Measurements from ENCODE around the gene GCK.
A peak's percentile ranks its signal among the peaks of the same experiment; 100 is the strongest.

Gene GCK

GRCh38 chr7:44225566-44226395, 36.5 kb upstream of the GCK start:
- no peak for DNase-seq (ENCODE audit: low spot score in 2 of 2)
- Mint-ChIP-seq H3K9me3 (no peaks in the 10 kb centered on the region), H3K4me1 (no peaks in the 10 kb centered on the region), H3K27ac (peak overlapping the region; percentile 54), H3K4me3 (no peak overlapping the region), H3K36me3 (no peaks in the 10 kb centered on the region)
- ATAC-seq = no peak

- Mint-ChIP-seq H3K4me1 (no peaks in the 10 kb centered on the region), H3K27ac (no peak overlapping the region), H3K9me3 (no peaks in the 10 kb centered on the region), H3K4me3 (no peak overlapping the region), H3K36me3 (no peaks in the 10 kb centered on the region)
- DNase-seq (ENCODE audit: low spot score in 2 of 2) (no peak), ATAC-seq (no peak)
Measured at GRCh38 chr7:44224974-44225565, 35.8 kb upstream of the GCK start.

- DNase-seq (ENCODE audit: low spot score in 2 of 2) (no peak), ATAC-seq (no peak)
- Mint-ChIP-seq H3K36me3 (no peaks in the 10 kb centered on the region), H3K9me3 (no peaks in the 10 kb centered on the region), H3K4me3 (no peak overlapping the region), H3K4me1 (no peaks in the 10 kb centered on the region), H3K27ac (no peak overlapping the region)
Measured at GRCh38 chr7:44224080-44224973, 35.1 kb upstream of the GCK start.

GRCh38 chr7:44223362-44224079, 34.3 kb upstream of the GCK start:
- no peak overlapping the region for H3K27ac Mint-ChIP-seq
- DNase-seq (ENCODE audit: low spot score in 2 of 2) = no peak
- H3K36me3 Mint-ChIP-seq = no peaks in the 10 kb centered on the region
- no peak overlapping the region for H3K4me3 Mint-ChIP-seq
- no peak for ATAC-seq
- H3K4me1 Mint-ChIP-seq = no peaks in the 10 kb centered on the region
- H3K9me3 Mint-ChIP-seq = no peaks in the 10 kb centered on the region

GRCh38 chr7:44222776-44223261, 33.6 kb upstream of the GCK start:
- Mint-ChIP-seq H3K4me1 (no peaks in the 10 kb centered on the region), H3K27ac (no peak overlapping the region), H3K9me3 (no peaks in the 10 kb centered on the region), H3K36me3 (no peaks in the 10 kb centered on the region), H3K4me3 (no peak overlapping the region)
- ATAC-seq (no peak), DNase-seq (ENCODE audit: low spot score in 2 of 2) (no peak)

GRCh38 chr7:44222074-44222473, 32.8 kb upstream of the GCK start:
- no peak overlapping the region for H3K27ac Mint-ChIP-seq
- no peak for ATAC-seq
- DNase-seq (ENCODE audit: low spot score in 2 of 2) = no peak
- H3K4me3 Mint-ChIP-seq = no peak overlapping the region
- H3K4me1 Mint-ChIP-seq = no peaks in the 10 kb centered on the region
- H3K36me3 Mint-ChIP-seq = no peaks in the 10 kb centered on the region
- H3K9me3 Mint-ChIP-seq = no peaks in the 10 kb centered on the region

- no peaks in the 10 kb centered on the region for H3K9me3 Mint-ChIP-seq
- H3K4me3 Mint-ChIP-seq = no peak overlapping the region
- no peak for DNase-seq (ENCODE audit: low spot score in 2 of 2)
- H3K36me3 Mint-ChIP-seq = no peaks in the 10 kb centered on the region
- no peak overlapping the region for H3K27ac Mint-ChIP-seq
- no peaks in the 10 kb centered on the region for H3K4me1 Mint-ChIP-seq
- ATAC-seq = no peak
Measured at GRCh38 chr7:44221231-44221791, 32.1 kb upstream of the GCK start.

GRCh38 chr7:44220358-44221112, 31.3 kb upstream of the GCK start:
- Mint-ChIP-seq H3K27ac (no peak overlapping the region), H3K4me3 (no peak overlapping the region), H3K4me1 (no peaks in the 10 kb centered on the region), H3K9me3 (no peaks in the 10 kb centered on the region), H3K36me3 (no peaks in the 10 kb centered on the region)
- ATAC-seq = no peak
- no peak for DNase-seq (ENCODE audit: low spot score in 2 of 2)

- H3K27ac Mint-ChIP-seq = no peak overlapping the region
Measured at GRCh38 chr7:44220046-44220357, 30.8 kb upstream of the GCK start.

GRCh38 chr7:44219371-44220045, 30.3 kb upstream of the GCK start:
- no peaks in the 10 kb centered on the region for H3K9me3 Mint-ChIP-seq

More at GRCh38 chr7:44220046-44220357, 30.8 kb upstream of the GCK start:
- no peak for DNase-seq (ENCODE audit: low spot score in 2 of 2)
- Mint-ChIP-seq H3K36me3 (no peaks in the 10 kb centered on the region), H3K4me3 (no peak overlapping the region), H3K4me1 (no peaks in the 10 kb centered on the region), H3K9me3 (no peaks in the 10 kb centered on the region)
- ATAC-seq = no peak

GRCh38 chr7:44218418-44219201, 29.4 kb upstream of the GCK start:
- Mint-ChIP-seq H3K4me3 (no peak overlapping the region), H3K36me3 (no peaks in the 10 kb centered on the region), H3K27ac (no peak overlapping the region), H3K4me1 (peaks cover 5% of the 10 kb centered on the region), H3K9me3 (no peaks in the 10 kb centered on the region)
- no peak for DNase-seq (ENCODE audit: low spot score in 2 of 2)
- ATAC-seq = no peak

More at GRCh38 chr7:44219371-44220045, 30.3 kb upstream of the GCK start:
- DNase-seq (ENCODE audit: low spot score in 2 of 2) (no peak), ATAC-seq (no peak)
- no peak overlapping the region for H3K27ac Mint-ChIP-seq
- H3K4me3 Mint-ChIP-seq = no peak overlapping the region
- H3K36me3 Mint-ChIP-seq = no peaks in the 10 kb centered on the region
- H3K4me1 Mint-ChIP-seq = peaks cover under 1% of the 10 kb centered on the region

- H3K4me1 Mint-ChIP-seq = peaks cover 5% of the 10 kb centered on the region
- H3K36me3 Mint-ChIP-seq = peaks cover 5% of the 10 kb centered on the region
- H3K4me3 Mint-ChIP-seq = no peak overlapping the region
- H3K9me3 Mint-ChIP-seq = no peaks in the 10 kb centered on the region
- DNase-seq (ENCODE audit: low spot score in 2 of 2) (no peak), ATAC-seq (no peak)
- no peak overlapping the region for H3K27ac Mint-ChIP-seq
Measured at GRCh38 chr7:44217852-44218402, 28.7 kb upstream of the GCK start.

GRCh38 chr7:44217223-44217714, 28.0 kb upstream of the GCK start:
- Mint-ChIP-seq H3K9me3 (no peaks in the 10 kb centered on the region), H3K27ac (no peak overlapping the region), H3K4me1 (peaks cover 5% of the 10 kb centered on the region), H3K4me3 (no peak overlapping the region), H3K36me3 (peaks cover 12% of the 10 kb centered on the region)
- no peak for DNase-seq (ENCODE audit: low spot score in 2 of 2)
- no peak for ATAC-seq
